Ishikawa (cell line): ENCODE results near the gene ABI3.

Source experiments
- CEBPB ChIP-seq: IDR thresholded peaks from 2 replicates; pipeline ENCODE4 v1.6.1; 2012
- CREB1 ChIP-seq: IDR thresholded peaks from 2 replicates; pipeline ENCODE4 v1.6.1; 2012; ENCODE audit warnings: low read depth
- EGR1 ChIP-seq: IDR thresholded peaks from 2 replicates; pipeline ENCODE4 v1.6.1; 2012
- EP300 ChIP-seq: IDR thresholded peaks from 2 replicates; pipeline ENCODE4 v1.6.1; 2012; ENCODE audit warnings: borderline replicate concordance
- FOXM1 ChIP-seq: IDR thresholded peaks from 2 replicates; pipeline ENCODE4 v1.6.1; 2012; ENCODE audit warnings: low read depth, borderline replicate concordance
- MAX ChIP-seq: IDR thresholded peaks from 2 replicates; pipeline ENCODE4 v1.6.1; 2012
- RAD21 ChIP-seq: IDR thresholded peaks from 2 replicates; pipeline ENCODE4 v1.6.1; 2012; ENCODE audit warnings: low read depth
- TAF1 ChIP-seq: IDR thresholded peaks from 2 replicates; pipeline ENCODE4 v1.6.1; 2012; ENCODE audit warnings: low read depth, mild to moderate bottlenecking
- TEAD4 ChIP-seq: IDR thresholded peaks from 2 replicates; pipeline ENCODE4 v1.6.1; 2012
- USF1 ChIP-seq: IDR thresholded peaks from 2 replicates; pipeline ENCODE4 v1.6.1; 2012
- YY1 ChIP-seq: IDR thresholded peaks from 2 replicates; pipeline ENCODE4 v1.6.1; 2012; ENCODE audit warnings: low read depth

- TF ChIP-seq CEBPB (no peak), MAX (no peak), TEAD4 (no peak), USF1 (no peak), RAD21 (no peak), FOXM1 (no peak), YY1 (no peak), TAF1 (no peak), EP300 (no peak), CREB1 (no peak), EGR1 (no peak)
These were observed 41.7 kb downstream of the ABI3 start for GRCh38 chr17:49252148-49252695.
